SK-N-MC (cell line): ENCODE measurements around the gene CYB5B.

Source experiments
- DNase-seq: peaks from one replicate; pipeline ENCODE4 v3.0.0-alpha.2; 2011; ENCODE audit warnings: low read depth, low spot score
- H3K27ac ChIP-seq: fragments of 200-600 bp; sonication (generic); 2 replicates; pipeline ENCODE4 v1.5.1; 2016; ENCODE audit warnings: mixed run types
- H3K36me3 ChIP-seq: fragments of 200-600 bp; sonication (generic); 2 replicates; pipeline ENCODE4 v1.6.1; 2017; ENCODE audit warnings: antibody characterized with exemption, low read length, mixed read lengths; ENCODE audit not compliant: insufficient read depth
- H3K4me3 ChIP-seq: fragments of 200-600 bp; sonication (generic); 2 replicates; pipeline ENCODE4 v1.5.1; 2016
- H3K9ac ChIP-seq: fragments of 200-600 bp; sonication (generic); 2 replicates; pipeline ENCODE4 v1.8.0; 2017; ENCODE audit warnings: mixed run types, mixed read lengths; ENCODE audit not compliant: insufficient read length
- H3K9me3 ChIP-seq: fragments of 200-600 bp; sonication (generic); 2 replicates; pipeline ENCODE4 v1.6.1; 2017; ENCODE audit warnings: low read depth, mild to moderate bottlenecking, antibody characterized with exemption, low read length, moderate library complexity, mixed read lengths
- EZH2 ChIP-seq: fragments of 200-600 bp; sonication (generic); IDR thresholded peaks from one replicate; pipeline ENCODE4 v1.6.1; 2017; ENCODE audit warnings: antibody characterized with exemption
- FOXP2 ChIP-seq: optimal IDR thresholded peaks from 2 replicates; pipeline ENCODE3; 2011; ENCODE audit warnings: mild to moderate bottlenecking, moderate library complexity; ENCODE audit not compliant: insufficient read depth; ENCODE audit errors: extremely low read length, control extremely low read depth
- POLR2AphosphoS5 ChIP-seq: IDR thresholded peaks from 2 replicates; pipeline ENCODE4 v1.6.1; 2012; ENCODE audit warnings: mild to moderate bottlenecking, low read depth, low read length, borderline replicate concordance

Gene CYB5B

DNA sequence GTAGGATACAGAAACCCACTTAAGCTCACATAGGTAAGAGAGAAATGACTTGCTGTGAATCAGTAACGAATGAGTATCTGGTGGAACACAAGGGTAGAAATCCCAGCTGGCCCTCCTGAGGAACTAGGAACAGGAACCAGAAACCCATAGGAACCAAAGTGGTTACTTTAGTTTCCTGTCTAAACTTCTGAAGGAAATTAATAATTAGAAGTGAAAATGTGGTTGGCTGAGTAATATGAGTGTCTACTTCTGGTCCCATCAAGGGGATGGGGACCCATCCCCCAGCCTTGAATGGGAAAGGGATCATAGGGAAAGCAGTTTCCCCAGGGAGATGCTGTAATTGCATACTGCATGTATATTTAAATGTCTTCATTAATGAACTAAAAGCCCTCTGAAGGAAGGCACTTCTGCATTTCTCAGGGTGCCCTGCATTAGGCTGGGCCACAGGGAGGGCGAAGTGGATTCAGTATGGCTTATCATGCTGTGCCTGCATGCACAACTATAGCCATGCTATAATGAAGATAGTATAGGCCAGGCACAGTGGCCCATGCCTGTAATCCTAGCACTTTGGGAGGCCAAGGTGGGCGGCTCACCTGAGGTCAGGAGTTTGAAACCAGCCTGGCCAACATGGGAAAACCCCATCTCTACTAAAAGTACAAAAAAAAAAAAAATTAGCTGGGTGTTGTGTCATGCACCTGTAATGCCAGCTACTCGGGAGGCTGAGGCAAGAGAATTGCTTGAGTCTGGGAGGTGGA, 45.6 kb downstream of the CYB5B start:
- no peak overlapping the region for H3K4me3 ChIP-seq
- DNase-seq = no peak
- H3K9me3 ChIP-seq = no peaks in the 10 kb centered on the region
- no peaks in the 10 kb centered on the region for H3K36me3 ChIP-seq
- TF ChIP-seq POLR2AphosphoS5 = no peak
- no peak for TF ChIP-seq FOXP2
- no peak for TF ChIP-seq EZH2
- H3K27ac ChIP-seq = no peak overlapping the region
- no peak overlapping the region for H3K9ac ChIP-seq

GRCh38 chr16:69471121-69471520, 46.7 kb downstream of the CYB5B start:
- H3K36me3 ChIP-seq = no peaks in the 10 kb centered on the region
- H3K9me3 ChIP-seq = no peaks in the 10 kb centered on the region
- no peak overlapping the region for H3K4me3 ChIP-seq
- no peak for DNase-seq
- H3K9ac ChIP-seq = no peak overlapping the region
- H3K27ac ChIP-seq = no peak overlapping the region
- TF ChIP-seq POLR2AphosphoS5 = no peak
- no peak for TF ChIP-seq EZH2
- TF ChIP-seq FOXP2 = no peak

DNA sequence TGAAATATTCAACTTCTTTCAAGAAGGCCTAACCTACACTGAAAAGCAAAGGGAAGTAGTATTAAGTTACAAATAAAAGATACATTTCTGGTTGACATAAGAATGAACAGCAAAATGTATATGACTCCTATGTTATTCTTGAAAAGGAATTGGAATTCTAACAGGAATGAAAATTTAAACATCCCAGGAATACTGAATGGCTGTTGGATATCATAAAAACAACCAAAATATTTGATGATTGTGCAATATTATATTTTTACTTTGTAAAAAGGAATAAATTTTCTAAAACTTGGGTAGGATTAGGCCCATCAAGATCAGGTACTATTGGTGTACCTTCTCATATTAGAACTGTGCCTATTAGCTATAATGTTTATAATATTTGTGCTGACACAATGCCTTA, 50.0 kb downstream of the CYB5B start:
- Histone ChIP-seq H3K27ac (no peak overlapping the region), H3K9me3 (no peaks in the 10 kb centered on the region), H3K36me3 (no peaks in the 10 kb centered on the region), H3K4me3 (no peak overlapping the region), H3K9ac (no peak overlapping the region)
- TF ChIP-seq FOXP2 (no peak), EZH2 (no peak), POLR2AphosphoS5 (no peak)
- no peak for DNase-seq

GRCh38 chr16:69476920-69477443, 52.6 kb downstream of the CYB5B start:
- no peak overlapping the region for H3K27ac ChIP-seq
- no peak overlapping the region for H3K4me3 ChIP-seq
- H3K9ac ChIP-seq = no peak overlapping the region
- no peak for DNase-seq
- H3K9me3 ChIP-seq = no peaks in the 10 kb centered on the region
- TF ChIP-seq POLR2AphosphoS5 (no peak), FOXP2 (no peak), EZH2 (no peak)
- no peaks in the 10 kb centered on the region for H3K36me3 ChIP-seq

DNA sequence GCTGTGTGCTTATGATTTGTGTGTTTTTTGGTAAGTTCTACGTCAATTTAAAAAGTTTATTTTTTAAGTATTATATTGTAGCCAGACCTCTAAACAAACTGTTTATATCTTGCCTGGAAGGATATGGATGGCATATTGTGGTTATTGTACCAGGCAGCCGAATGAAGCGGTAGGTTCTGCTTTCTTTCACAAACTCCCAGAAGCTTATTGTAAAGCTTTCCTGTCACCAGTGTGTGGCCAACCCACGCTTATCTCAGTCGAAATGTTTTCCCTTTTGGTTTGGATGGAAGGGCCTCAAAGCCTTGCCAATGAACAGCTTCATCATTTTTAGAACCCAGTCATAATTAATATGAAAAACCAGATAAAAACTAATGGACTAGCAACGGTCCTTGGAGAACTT, 53.1 kb downstream of the CYB5B start:
- Histone ChIP-seq H3K36me3 (no peaks in the 10 kb centered on the region), H3K9ac (no peak overlapping the region), H3K4me3 (no peak overlapping the region), H3K9me3 (no peaks in the 10 kb centered on the region), H3K27ac (0 out of 2 replicates have a peak overlapping the region, but pooled peaks have one; percentile 13)
- DNase-seq = no peak
- TF ChIP-seq EZH2 (no peak), FOXP2 (no peak), POLR2AphosphoS5 (no peak)

- H3K4me3 ChIP-seq = no peak overlapping the region
- no peaks in the 10 kb centered on the region for H3K36me3 ChIP-seq
- TF ChIP-seq EZH2 = no peak
- TF ChIP-seq POLR2AphosphoS5 = no peak
- no peak for TF ChIP-seq FOXP2
- H3K27ac ChIP-seq = no peak overlapping the region
- H3K9ac ChIP-seq = no peak overlapping the region
- DNase-seq = no peak
- H3K9me3 ChIP-seq = no peaks in the 10 kb centered on the region
Observed at GRCh38 chr16:69478685-69479084, 54.3 kb downstream of the CYB5B start.

GRCh38 chr16:69479775-69480174, 55.4 kb downstream of the CYB5B start:
- no peaks in the 10 kb centered on the region for H3K9me3 ChIP-seq
- H3K9ac ChIP-seq = no peak overlapping the region
- TF ChIP-seq FOXP2 (no peak), EZH2 (no peak), POLR2AphosphoS5 (no peak)
- no peak overlapping the region for H3K4me3 ChIP-seq
- DNase-seq = no peak
- H3K27ac ChIP-seq = no peak overlapping the region
- no peaks in the 10 kb centered on the region for H3K36me3 ChIP-seq

DNA sequence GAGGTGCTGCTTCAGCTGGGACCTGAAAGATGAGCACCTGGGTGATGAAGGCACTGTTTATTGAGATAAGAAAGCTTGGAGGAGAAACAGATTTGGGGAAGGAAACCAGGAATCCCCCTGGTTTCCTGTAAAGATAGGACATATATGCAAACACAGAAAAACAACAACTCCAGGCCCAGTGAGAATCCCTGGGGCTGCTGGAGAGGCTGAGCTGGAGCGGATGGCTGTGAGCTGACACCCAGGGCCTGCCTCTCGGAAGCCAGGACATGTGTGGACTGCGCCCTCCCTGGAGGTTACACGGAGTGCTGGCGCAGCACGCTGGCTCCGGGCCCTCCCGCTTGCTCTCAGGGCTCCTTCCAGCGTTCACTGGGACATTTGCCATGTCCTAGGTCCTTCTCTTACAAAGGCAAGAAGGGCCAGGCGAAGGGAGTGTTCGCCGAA, 57.5 kb downstream of the CYB5B start:
- no peak overlapping the region for H3K4me3 ChIP-seq
- no peak overlapping the region for H3K27ac ChIP-seq
- no peaks in the 10 kb centered on the region for H3K36me3 ChIP-seq
- DNase-seq = no peak
- TF ChIP-seq EZH2 = no peak
- TF ChIP-seq POLR2AphosphoS5 = no peak
- no peak for TF ChIP-seq FOXP2
- H3K9ac ChIP-seq = no peak overlapping the region
- H3K9me3 ChIP-seq = no peaks in the 10 kb centered on the region
